Amniotic stem cell (primary cell): Measurements from ENCODE around the gene DGAT2.

Experiments
- DNase-seq: peaks from one replicate; lab custom pipeline; 2025; lab: John Stamatoyannopoulos, UW

DGAT2 gene

GRCh38 chr11:75826461-75827230 lies 58.1 kb downstream of the DGAT2 start:
- DNase-seq = no peak

DNA sequence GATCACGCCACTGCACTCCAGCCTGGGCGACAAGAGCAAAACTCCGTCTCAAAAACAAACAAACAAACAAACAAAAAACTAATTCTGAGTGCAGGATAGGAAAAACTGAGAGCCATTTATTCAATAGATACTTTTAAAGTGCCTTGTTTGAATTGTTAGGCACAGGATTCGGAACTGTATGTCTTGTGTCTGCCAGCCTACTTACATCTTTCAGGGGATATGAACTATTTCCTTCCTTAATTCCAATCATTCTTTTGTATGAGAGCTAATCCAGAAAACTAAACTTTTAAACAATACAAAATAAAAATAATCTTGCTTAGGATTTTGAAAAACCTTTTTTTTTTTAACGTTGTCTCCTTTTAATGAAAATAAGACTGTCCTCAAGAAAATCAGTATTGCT lies 59.0 kb downstream of the DGAT2 start:
- DNase-seq = no peak

GRCh38 chr11:75831915-75832502 lies 63.4 kb downstream of the DGAT2 start:
- DNase-seq = no peak

- no peak for DNase-seq
Measured at GRCh38 chr11:75834728-75835127, 66.2 kb downstream of the DGAT2 start.

DNA sequence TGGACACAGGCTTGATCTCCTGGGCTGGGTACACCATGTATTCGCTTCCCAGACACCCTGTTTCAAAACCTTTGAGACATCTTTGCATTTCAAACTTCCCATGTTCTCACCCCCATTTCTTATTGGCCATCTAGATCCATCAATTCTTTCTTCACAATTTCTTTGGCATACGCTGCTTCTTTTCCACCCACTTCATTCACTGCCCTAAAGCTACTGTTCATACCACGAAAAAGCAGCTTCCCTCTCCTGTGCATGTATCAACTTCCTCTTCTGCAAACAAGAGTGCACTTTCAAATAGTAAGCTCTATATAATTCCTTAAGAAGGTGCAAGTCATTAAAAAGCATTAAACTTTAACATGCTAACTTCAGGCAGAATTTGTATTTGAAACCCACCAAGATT lies 67.8 kb downstream of the DGAT2 start:
- no peak for DNase-seq

DNA sequence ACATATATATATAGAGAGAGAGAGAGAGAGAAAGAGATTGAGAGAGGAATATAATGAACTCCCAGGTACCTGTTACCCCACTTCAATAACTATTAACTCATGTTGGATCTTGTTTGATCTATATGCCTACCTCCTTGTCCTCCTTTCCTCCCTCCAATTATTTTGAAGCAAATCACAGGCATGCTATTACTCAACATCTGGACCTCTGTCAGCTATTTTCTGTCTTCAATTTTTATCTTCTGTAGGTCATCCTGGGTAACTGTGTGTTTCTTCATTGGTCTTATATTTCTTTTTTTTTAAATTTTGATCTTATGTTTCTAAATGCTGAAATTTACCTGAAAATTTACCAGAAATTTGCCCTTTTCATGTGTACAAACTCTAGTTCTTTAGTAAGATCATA lies 71.3 kb downstream of the DGAT2 start:
- DNase-seq = no peak

DNA sequence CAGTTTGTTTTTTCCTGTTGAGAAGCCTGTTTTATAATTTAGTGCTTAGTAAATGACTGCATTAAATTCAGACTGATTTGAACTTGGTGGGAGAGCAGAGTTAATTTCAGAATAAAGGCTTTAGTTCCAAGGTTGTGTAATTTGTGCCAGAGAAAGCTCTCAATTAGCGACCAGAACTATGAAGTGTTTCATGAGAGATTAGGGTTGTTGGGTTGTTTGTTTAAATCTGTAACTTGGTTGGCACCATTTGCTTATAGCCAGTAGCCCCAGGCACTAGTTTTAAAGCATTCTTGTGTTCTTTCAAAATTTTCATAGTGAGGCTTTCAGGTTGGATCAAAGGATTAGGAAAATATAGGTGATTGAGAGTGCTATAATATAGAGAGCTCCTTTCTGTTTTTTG lies 71.9 kb downstream of the DGAT2 start:
- no peak for DNase-seq

DNA sequence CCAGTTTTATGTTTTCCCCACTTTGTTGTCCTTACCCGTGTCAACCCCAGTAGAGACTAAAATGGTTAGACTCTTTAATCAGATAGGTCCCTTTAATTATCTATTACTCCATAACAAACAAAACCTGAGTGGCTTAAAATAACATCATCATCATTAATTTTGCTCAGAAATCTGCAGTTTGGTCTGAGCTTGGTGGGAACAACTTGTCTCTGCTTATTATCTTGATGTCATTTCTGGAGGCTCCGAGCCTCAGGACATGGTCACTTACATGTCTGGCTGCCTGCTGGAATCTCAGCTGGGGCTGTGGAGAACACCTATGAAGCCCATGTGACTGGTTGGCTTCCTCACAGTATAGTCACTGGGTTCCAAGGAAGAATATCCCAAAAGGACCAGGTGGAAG lies 73.2 kb downstream of the DGAT2 start:
- DNase-seq = no peak

DNA sequence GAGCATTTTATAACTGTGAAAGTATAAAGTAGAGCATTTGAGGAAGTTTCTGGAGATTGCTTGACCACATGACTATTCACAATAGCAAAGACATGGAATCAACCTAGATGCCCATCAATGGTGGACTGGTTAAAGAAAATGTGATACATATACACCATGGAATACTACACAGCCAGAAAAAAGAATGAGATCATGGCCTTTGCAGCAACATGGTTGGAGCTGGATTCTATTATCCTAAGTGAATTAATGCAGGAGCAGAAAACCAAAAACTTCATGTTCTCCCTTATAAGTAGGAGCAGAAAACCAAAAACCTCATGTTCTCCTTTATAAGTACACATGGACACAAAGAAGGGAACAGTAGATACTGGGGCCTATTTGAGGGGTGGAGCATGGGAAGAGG lies 76.7 kb downstream of the DGAT2 start:
- no peak for DNase-seq

DNA sequence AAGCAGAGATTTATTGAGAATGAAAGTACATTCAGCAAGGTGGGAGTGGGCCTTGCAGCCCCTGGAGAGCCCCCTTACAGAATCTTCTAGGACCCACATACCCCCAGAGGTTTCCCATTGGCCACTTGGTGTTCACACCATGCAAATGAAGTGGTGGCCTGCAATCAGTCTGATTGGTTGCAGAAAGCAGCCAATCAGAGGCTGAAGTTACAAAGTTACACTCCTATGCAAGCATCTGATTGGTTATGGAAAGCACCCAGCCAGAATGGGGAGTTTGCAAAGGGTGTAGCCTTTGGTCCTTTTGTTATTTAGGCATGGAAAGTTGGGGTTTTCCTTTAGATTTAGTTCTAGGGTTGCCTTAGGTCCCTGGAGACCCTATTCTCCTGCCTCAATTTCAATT lies 81.3 kb downstream of the DGAT2 start:
- no peak for DNase-seq

GRCh38 chr11:75850787-75851186 lies 82.2 kb downstream of the DGAT2 start:
- no peak for DNase-seq
